ENCODE measurements around the gene RPA1.
A peak's percentile ranks its signal among the peaks of the same experiment; 100 is the strongest.
"Not testable (repeated sequence)": the region's sequence is repeated elsewhere in the genome, so short reads cannot be mapped to it uniquely, and the experiment has no call there.

RPA1 gene

DNA sequence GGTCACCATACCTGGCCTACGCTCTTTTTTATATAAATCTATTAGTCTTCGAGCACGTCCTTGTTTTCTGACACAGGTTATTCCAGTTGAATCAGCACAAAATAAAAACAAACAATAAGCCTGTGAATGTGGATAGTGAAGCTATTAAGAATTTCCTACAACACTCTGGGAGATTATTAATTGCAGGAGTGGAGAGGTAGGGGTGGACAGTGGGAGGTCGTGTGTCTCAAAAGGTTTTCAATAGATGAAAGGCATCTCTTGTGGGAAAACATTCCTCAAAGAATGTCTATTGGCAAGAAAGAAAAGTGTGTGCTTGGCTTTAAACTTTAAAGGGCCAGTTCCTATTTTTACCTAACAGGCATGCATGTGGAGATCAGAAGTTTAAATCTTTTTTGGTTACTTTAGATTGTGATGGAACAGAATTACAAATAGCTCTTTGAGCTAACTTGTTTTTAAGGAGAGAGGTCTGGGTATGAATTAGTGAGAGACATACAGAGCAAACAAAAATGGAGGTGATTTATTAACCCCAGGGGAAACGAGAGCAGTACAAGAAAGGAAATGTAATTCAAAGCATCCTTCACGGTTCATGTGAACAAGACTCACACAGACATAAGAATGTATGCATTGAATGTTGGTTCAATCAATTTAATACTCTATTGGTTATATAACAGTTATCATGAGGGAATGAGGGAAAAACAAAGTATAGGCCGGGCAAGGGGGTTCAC is 9.1 kb upstream of the RPA1 start:
- DNase-seq, result no peak

DNA sequence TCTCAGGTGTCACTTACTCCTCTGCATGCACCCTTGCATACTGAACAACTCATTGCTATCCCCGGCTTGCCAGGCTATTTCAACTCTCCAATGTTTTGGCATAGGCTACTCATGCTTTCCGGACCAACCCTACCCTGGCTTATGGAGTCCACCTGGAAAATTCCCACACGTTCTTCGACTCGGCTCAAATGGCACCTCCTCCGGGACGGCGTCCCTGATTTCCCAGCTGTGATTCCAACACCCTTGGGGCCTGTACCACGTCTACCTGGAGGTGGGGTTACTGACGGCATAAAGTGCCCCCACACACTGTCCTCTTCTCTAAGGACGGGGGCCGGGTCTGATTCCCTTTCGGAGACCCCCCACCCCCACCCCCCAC is 601 bp upstream of the RPA1 start:
- peak; percentile 53 for DNase-seq

DNA sequence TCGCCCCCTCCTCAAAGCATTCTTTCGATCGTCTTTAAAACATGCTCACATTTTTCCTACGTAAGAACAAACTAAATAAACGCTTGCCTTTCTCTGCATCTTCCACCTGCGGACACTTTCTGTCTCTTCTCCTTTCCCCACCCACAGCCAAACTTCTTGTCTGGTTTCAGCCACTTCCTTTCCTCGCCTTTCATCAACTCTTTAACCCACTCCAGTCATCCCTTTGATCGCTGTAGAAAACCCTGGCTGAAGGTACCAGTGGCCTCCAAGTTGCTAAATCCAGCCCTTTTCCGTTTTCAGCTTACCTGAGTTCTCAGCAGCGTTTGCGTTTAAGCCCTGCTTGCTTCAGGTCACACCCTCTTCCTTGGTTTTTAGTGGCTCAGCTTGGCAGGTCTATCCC is 483 bp downstream of the RPA1 start:
- DNase-seq, result peak; percentile 46

DNA sequence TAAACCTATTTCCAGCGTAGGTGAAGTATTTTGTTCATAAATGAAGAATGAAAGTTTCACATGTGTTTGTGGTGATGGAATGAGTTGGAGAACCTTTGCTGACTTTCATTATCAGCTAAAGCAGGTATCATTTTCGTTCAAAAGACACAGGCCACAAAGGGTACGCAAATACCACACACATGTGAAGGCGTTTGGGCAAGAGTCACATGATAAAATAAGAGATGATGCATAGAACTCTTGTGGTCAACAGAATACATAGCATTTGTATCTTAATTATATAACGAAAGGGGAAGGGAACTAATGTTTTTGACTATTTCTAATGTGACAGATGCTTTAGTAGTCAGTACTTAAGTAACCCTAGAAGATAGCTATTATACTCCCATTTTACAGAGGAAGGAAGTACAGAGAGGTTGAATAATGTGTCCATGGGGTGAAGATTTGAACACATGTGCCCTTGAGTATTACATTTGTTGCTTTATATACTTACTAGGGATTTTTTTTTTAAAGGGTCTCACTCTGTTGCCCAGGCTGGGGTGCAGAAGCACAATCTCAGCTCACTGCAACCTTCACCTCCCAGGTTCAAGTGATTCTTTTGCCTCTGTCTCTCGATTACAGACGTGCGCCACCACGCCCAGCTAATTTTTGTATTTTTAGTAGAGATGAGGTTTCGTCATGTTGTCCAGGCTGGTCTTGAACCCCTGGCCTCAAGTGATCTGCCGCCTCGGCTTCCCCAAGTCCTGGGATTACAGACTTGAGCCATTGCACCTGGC is 4.8 kb downstream of the RPA1 start:
- DNase-seq, result no peak

DNA sequence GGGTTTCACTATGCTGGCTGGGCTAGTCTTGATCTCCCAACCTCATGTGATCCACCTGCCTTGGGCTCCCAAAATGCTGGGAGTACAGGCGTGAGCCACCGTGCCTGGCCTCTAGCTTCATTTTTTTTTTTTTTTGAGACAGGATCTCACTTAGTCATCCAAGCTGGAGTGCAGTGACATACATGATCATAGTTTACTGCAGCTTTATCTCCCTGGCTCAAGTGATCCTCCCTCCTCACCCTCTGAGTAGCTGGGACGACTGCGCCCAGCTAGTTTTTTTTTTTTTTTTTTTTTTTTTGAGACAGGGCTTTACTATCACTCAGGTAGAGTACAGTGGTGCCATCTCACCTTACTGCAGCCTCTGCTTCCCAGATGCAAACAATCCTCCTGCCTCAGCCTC is 9.7 kb downstream of the RPA1 start:
- DNase-seq, result no peak

DNA sequence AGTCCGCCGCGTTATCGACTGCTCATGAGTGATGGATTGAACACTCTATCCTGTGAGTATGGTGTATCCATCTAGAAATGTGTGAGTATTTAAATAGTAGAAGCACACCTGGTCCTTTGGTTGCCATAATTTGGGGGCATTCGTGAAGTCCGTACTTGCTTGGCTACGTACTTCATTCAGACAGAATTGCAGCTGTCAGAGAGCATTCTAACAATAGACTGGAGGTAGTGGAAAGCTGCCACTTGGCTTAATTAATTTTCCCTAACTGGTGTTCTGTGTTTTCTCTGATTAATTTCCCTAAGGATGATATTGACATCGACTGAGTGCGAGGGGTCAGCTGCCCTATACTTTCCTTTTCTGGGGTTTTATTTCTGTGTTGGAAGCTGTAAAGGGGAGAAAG is 14.1 kb downstream of the RPA1 start:
- no peak for DNase-seq

DNA sequence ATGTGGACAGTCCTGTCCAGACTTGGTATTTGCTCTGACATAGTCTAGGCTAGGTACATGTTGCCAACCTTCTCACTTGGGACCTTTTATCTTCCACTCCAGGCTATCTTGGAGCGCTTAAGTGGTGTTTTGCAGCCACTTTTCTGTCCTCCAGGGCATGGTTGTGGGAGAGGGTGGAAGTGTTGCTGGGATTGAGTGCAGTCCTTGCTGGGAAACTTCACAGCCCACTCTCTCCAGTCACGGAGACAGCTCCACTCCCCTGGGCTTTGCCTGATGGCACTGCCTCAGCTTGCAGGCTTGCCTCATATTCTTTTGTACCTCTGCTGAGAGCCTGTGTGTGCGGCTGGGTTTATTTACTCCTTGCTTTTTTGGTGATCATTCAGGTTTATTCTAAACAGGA is 17.4 kb downstream of the RPA1 start:
- DNase-seq, result no peak

DNA sequence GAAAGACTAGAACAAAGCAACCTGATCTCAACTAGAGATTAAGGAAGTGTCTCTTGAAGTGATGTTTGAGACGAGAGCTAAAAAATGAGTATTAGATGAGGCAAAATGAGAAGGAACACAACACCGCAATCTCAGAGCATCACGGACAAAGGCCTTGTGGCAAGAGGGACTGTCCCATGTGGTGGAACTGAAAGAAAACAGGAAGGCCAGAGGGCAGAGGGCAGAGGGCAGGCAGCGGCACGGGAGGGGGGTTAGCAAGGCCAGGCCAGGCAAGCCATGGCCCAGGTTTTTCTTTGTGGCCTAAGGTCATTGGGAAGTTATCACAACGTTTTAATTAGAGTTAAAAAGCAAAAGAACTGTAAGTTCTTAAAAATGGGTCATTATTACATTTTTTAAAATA is 22.5 kb downstream of the RPA1 start:
- no peak for DNase-seq

DNA sequence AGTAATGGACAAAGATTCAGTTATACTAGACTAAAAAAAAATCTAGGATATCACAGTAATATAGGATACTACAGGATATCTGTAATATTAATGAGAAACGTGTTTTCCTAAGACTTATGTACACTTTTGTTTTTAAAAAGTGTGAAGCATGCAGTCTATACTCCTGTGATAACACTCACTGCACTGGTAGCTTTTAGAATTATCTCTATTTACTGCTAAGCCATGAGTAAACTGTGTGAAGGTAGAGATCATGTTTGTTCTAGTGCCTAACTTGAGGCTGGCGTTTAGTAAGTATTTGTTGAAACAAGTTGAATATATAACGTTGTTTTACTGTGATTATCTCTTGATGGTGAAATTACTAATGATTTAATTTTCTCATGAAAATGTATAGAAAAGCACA is 23.9 kb downstream of the RPA1 start:
- no peak for DNase-seq

DNA sequence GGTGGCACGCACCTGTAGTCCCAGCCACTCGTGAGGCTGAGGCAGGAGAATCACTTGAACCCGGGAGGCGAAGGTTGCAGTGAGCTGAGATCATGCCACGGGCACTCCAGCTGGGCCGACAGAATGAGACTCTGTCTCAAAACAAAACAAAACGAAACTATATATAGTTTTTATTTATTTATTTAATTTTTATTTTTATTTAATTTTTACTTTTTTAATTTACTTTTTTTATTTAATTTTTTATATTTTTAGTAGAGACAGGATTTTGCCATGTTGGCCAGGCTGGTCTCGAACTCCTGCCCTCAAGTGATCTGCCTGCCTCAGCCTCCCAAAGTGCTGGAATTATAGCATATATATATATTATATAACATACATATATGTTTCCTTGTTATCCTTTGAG is 26.7 kb downstream of the RPA1 start:
- DNase-seq, result not testable (repeated sequence)

DNA sequence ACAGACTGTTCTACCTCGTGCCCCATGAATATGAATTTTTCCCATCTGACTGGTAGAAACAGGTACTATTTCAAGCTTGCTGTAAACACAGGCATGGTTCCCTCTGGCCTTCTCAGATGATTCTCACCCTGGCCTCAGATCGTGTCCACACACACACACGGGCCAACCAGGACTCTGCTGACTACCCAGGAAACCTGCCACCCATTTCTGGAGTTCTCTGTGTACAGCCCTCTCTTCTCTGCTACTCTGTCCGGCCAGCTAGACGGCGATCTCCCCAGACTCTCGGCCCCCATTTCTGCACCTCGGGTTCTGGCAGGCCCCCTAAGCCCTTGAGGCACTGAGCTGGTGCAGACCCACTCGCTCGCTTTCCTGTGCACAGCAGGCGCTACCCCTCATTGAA is 31.2 kb downstream of the RPA1 start:
- DNase-seq, result no peak

DNA sequence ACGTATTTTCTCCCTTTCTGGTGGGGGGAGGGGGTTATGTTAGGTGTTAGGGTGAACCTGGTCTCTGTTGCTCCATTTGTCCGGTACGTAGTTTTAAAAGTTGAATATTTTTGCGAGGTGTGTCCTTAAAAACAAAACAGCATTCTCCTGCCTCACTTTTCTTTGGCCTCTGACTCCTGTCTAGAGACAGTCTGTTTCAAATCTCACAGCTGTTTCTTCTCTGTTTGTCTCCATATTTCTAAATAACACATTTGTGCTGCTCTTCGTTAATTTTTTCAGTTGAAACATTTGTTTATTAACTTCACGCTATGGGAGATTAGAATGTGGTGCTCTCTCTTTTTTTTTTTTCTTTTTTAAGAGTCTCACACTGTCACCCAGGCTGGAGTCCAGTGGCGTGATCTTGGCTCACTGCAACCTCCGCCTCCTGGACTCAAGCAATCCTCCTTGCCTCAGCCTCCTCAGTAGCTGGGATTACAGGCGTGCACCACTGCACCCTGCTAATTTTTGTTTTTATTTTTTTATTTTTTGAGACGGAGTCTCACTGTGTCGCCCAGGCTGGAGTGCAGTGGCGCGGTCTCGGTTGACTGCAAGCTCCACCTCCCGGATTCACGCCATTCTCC is 31.7 kb downstream of the RPA1 start:
- DNase-seq, result no peak

DNA sequence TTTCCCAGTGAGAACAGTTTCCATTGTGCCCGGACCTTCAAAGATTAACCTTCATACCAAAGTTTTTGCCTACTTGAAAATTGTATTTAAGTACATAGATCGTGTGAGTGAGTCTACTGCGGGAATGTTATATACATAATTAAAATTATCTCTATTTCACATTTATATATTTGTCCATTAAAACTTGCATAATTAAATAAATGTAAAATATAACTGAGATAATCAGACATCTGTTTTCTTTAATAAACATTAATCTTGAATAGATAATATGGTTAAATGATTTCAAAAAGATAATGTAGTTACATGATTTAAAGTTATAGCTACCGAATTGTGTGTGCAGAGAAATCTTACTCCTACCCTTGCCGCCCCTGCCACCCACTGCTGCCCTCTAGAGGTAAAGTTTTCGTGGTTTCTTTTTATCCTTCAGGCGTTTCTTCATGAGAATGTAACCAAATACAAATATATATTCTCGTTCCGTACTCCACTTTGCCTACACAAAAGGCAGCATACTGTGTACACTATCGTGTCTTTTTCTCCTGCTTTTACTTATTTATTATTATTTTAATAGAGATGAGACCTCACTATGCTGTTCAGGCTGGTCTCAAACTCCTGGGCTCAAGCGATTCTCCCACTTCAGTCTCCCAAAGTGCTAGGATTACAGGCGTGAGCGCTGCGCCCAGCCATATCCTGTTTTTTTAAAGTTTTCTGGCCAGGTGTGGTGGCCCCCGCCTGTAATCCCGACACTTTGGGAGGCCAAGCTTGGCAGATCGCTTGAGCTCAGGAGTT is 35.6 kb downstream of the RPA1 start:
- DNase-seq, result peak; percentile 61

DNA sequence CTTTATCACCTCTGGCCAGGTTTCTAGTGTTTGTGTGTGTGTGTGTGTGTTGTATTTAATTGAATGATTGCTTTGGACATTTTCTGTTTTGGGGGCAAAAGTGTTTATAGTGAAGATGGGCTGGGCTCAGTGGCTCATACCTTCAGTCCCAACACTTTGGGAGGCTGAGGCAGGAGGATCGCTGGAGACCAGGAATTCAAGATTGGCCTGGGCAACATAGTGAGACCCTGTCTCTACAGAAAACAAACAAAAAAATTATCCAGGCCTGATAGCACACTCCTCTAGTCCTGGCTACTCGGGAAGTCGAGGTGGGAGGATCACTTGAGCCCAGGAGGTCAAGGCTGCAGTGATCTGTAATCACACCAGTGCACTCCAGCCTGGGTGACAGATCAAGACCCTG is 37.5 kb downstream of the RPA1 start:
- DNase-seq, result no peak

DNA sequence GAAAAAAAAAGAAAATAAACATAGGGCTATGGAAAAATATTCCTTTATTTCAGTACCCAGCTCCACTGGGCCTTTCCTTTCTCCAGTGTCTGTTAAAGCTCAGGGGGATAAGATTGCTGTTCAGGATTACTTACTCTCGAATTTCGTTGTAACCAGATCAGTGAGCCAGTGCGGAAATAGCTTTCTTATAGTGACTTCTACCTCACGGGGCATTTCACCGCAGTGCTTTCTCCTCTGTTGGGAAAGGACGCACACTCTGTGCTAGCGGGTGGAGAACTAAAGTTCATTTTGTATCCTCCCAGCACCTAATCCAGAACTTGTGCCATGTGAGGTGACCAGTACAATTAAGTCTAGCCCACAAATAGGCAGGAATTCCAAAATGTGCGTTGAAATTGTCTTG is 38.3 kb downstream of the RPA1 start:
- DNase-seq, result no peak

DNA sequence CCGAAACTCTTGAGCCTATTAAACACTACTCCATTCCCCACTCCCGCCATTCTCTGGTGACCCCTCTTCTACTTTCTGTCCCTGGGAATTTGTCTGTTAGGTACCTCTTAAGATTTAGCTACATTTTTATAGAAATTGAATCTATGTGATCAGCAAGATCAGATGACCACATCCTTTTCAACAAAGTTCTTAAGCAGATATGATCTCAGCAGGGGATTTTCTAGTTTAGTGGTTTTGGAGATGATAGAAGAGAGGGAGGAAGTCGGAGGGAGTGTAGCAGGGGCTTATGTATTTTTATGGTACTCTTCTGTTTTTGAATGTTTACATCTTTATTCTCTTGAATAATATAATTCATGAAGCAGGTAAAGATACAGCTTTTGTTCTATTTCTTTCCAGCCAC is 40.8 kb downstream of the RPA1 start:
- no peak for DNase-seq

DNA sequence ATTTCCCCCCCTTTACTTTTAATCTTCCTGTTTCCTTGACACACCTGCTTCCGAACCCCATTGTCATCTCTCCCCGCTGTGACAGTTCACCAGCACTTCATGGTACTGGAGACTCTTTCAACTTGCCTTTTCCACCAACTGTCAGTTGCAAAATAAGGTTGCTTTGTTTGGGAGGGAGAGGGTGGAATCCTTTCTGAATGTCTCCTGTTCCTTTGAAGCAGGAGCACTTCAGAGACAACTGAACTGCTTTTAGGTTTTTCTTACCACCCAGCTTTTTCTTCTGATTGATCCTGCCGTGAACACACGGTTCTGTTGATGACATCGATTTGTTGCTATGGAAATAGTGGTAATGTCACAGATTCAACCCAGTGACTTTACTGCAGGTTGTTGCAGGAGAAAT is 42.0 kb downstream of the RPA1 start:
- no peak for DNase-seq

DNA sequence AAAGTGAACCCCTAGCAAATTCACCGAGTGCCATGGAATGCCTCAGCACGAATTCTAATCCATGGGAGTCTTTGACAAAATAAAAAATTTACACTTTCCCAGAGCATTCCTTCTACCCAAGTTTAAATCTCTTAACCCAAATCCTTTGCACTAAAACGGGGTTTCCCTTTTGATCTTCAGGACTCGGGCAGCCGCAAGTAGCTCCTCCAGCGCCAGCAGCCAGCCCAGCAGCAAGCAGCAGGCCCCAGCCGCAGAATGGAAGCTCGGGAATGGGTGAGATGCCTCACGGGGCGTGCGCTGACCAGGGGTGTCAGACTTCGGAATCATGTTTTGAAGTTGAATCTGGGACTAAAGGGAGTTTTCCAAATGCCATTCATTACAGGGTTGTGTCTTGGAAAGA is 42.4 kb downstream of the RPA1 start:
- DNase-seq, result no peak

DNA sequence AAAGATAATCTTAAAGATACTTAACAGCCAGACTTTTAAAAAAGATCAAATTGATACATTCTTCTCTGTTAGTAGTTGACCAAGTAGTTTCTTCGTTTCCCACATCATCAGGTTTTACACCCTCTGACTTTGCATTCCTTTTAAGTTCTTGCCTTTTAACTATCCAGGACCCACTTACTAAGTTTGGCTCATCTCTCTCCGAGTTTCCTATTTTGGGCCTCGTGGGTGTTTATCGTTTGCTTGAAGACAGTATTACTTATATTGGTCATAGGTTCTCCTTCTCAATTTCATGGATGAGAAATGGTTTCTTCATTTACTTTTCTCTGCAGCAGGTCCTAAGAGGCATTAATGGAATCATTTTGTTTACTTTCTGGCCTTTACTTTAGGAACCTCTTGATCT is 43.2 kb downstream of the RPA1 start:
- no peak for DNase-seq

DNA sequence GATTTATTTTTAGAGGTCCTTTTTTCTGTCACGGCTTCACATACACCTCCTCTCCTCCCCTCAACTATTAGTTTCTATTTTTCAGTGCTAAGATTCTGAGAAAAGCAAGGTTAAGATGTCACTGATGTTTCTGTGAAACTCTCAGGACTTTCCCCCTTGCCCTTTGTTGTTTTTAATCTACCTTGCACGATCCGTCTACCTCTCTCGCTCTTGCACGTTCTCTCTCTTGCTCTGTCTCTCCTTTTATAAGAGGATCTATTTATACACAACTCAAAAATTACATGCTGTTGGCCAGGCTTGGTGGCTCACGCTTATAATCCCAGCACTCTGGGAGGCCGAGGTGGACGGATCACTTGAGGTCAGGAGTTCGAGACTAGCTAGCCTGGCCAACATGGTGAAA is 43.6 kb downstream of the RPA1 start:
- DNase-seq, result no peak

DNA sequence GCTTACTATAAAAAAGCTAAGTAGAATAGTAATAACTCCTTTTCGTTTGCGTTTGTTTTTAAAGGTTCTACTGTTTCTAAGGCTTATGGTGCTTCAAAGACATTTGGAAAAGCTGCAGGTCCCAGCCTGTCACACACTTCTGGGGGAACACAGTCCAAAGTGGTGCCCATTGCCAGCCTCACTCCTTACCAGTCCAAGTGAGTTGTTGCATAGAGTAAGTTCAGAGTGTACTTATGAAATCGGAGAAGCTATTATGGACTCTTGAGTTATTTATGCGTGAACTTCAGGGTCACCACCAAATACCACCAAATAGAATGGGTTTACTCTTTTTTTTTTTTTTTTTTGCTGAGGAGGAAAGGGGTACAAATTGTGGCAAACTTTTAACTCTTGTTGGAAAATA is 45.8 kb downstream of the RPA1 start:
- DNase-seq, result no peak

DNA sequence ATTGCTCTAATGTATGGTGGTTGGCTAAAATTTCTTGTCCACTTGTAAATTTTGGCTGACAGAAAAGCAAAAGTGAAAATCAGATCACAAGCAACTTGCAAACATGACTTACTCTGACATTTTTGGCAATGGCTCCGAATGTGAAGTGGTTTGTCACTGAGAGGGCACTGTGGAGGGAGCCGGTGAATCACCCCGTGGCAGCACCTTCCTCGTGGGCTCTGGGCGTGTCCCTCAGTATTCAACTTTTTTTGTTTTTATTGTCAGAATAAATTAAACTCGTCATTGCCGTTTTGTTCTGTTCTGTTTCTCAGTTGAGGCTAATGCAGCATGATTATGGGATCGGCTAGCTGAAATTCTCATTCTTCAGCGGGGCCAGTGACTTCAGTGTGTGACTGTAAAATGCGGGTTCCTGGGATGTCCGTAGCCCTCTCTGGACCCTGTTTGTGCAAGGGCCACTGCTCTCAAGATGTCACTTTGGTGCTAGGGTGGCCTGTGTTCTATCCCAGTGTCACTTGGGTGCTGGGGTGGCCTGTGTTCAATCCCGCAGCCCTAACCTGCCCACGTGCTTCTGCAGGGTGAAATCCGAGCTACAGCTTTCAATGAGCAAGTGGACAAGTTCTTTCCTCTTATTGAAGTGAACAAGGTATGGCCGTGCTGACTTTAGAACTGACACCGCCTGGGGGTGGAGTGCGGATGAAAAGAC is 48.8 kb downstream of the RPA1 start:
- DNase-seq, result no peak
